ENCODE data around the gene NAPG.

GRCh38 chr18:10482363-10482984 is 43.4 kb upstream of the NAPG start:
- TF ChIP-seq POLR2A (IDR thresholded peaks at IDR 0.05) (no peak), POLR2AphosphoS5 (IDR thresholded peaks at IDR 0.05) (no peak), EP300 (IDR thresholded peaks at IDR 0.05) (no peak)
- TF ChIP-seq, protein P1, sequence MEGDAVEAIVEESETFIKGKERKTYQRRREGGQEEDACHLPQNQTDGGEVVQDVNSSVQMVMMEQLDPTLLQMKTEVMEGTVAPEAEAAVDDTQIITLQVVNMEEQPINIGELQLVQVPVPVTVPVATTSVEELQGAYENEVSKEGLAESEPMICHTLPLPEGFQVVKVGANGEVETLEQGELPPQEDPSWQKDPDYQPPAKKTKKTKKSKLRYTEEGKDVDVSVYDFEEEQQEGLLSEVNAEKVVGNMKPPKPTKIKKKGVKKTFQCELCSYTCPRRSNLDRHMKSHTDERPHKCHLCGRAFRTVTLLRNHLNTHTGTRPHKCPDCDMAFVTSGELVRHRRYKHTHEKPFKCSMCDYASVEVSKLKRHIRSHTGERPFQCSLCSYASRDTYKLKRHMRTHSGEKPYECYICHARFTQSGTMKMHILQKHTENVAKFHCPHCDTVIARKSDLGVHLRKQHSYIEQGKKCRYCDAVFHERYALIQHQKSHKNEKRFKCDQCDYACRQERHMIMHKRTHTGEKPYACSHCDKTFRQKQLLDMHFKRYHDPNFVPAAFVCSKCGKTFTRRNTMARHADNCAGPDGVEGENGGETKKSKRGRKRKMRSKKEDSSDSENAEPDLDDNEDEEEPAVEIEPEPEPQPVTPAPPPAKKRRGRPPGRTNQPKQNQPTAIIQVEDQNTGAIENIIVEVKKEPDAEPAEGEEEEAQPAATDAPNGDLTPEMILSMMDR (IDR thresholded peaks at IDR 0.05): no peak
